Measurements from ENCODE around the gene HNRNPAB.
"Not testable (repeated sequence)": the region's sequence is repeated elsewhere in the genome, so short reads cannot be mapped to it uniquely, and the experiment has no call there.

The HNRNPAB gene

GRCh38 chr5:178182158-178182876, 22.0 kb upstream of the HNRNPAB start:
- DNase-seq (ENCODE audit: insufficient read length) (no peak), FAIRE-seq (no peak)
- TF ChIP-seq POLR2A (IDR thresholded peaks at IDR 0.05; ENCODE audit: low read depth, low read length): no peak
- no peak for TF ChIP-seq TAF1 (IDR thresholded peaks at IDR 0.05; ENCODE audit: borderline replicate concordance, low read depth, low read length)

- FAIRE-seq (no peak), DNase-seq (ENCODE audit: insufficient read length) (no peak)
- TF ChIP-seq POLR2A (IDR thresholded peaks at IDR 0.05; ENCODE audit: low read depth, low read length) (no peak), TAF1 (IDR thresholded peaks at IDR 0.05; ENCODE audit: borderline replicate concordance, low read depth, low read length) (no peak)
Measured at GRCh38 chr5:178186427-178186826, 17.9 kb upstream of the HNRNPAB start.

GRCh38 chr5:178187014-178187413, 17.3 kb upstream of the HNRNPAB start, which contains the start of gene GMCL2:
TSS of gene GMCL2 (minus strand) at chr5:178187371. CDS start at chr5:178187299, 72 bp downstream.
- FAIRE-seq (no peak), DNase-seq (ENCODE audit: insufficient read length) (no peak)
- TF ChIP-seq TAF1 (IDR thresholded peaks at IDR 0.05; ENCODE audit: borderline replicate concordance, low read depth, low read length) (no peak), POLR2AphosphoS5 (IDR thresholded peaks at IDR 0.05; ENCODE audit: low read depth, low read length) (no peak), POLR2A (IDR thresholded peaks at IDR 0.05; ENCODE audit: low read depth, low read length) (no peak)

GRCh38 chr5:178189433-178189832, 14.9 kb upstream of the HNRNPAB start:
- no peak for FAIRE-seq
- TF ChIP-seq TAF1 (IDR thresholded peaks at IDR 0.05; ENCODE audit: borderline replicate concordance, low read depth, low read length) (no peak), POLR2A (IDR thresholded peaks at IDR 0.05; ENCODE audit: low read depth, low read length) (no peak), POLR2AphosphoS5 (IDR thresholded peaks at IDR 0.05; ENCODE audit: low read depth, low read length) (no peak)
- no peak for DNase-seq (ENCODE audit: insufficient read length)

GRCh38 chr5:178191661-178192060, 12.7 kb upstream of the HNRNPAB start:
- no peak for FAIRE-seq
- TF ChIP-seq POLR2AphosphoS5 (IDR thresholded peaks at IDR 0.05; ENCODE audit: low read depth, low read length) (no peak), POLR2A (IDR thresholded peaks at IDR 0.05; ENCODE audit: low read depth, low read length) (no peak), TAF1 (IDR thresholded peaks at IDR 0.05; ENCODE audit: borderline replicate concordance, low read depth, low read length) (no peak)
- DNase-seq (ENCODE audit: insufficient read length): no peak

- TF ChIP-seq POLR2A (IDR thresholded peaks at IDR 0.05; ENCODE audit: low read depth, low read length): no peak
- no peak for TF ChIP-seq TAF1 (IDR thresholded peaks at IDR 0.05; ENCODE audit: borderline replicate concordance, low read depth, low read length)
- TF ChIP-seq POLR2AphosphoS5 (IDR thresholded peaks at IDR 0.05; ENCODE audit: low read depth, low read length): no peak
- DNase-seq (ENCODE audit: insufficient read length): no peak
- no peak for FAIRE-seq
Measured at GRCh38 chr5:178192244-178192643, 12.1 kb upstream of the HNRNPAB start.

GRCh38 chr5:178192787-178193186, 11.5 kb upstream of the HNRNPAB start:
- DNase-seq (ENCODE audit: insufficient read length): no peak
- TF ChIP-seq TAF1 (IDR thresholded peaks at IDR 0.05; ENCODE audit: borderline replicate concordance, low read depth, low read length) (no peak), POLR2AphosphoS5 (IDR thresholded peaks at IDR 0.05; ENCODE audit: low read depth, low read length) (no peak)
- no peak for FAIRE-seq

- TF ChIP-seq POLR2A (IDR thresholded peaks at IDR 0.05; ENCODE audit: low read depth, low read length): no peak
- TF ChIP-seq POLR2AphosphoS5 (IDR thresholded peaks at IDR 0.05; ENCODE audit: low read depth, low read length): no peak
- no peak for TF ChIP-seq TAF1 (IDR thresholded peaks at IDR 0.05; ENCODE audit: borderline replicate concordance, low read depth, low read length)
- FAIRE-seq (no peak), DNase-seq (ENCODE audit: insufficient read length) (no peak)
Measured at GRCh38 chr5:178193251-178193809, 11.0 kb upstream of the HNRNPAB start.

GRCh38 chr5:178194026-178194425, 10.3 kb upstream of the HNRNPAB start:
- DNase-seq (ENCODE audit: insufficient read length) (no peak), FAIRE-seq (no peak)
- TF ChIP-seq POLR2A (IDR thresholded peaks at IDR 0.05; ENCODE audit: low read depth, low read length) (no peak), TAF1 (IDR thresholded peaks at IDR 0.05; ENCODE audit: borderline replicate concordance, low read depth, low read length) (no peak), POLR2AphosphoS5 (IDR thresholded peaks at IDR 0.05; ENCODE audit: low read depth, low read length) (no peak)

- FAIRE-seq: no peak
- TF ChIP-seq POLR2A (IDR thresholded peaks at IDR 0.05; ENCODE audit: low read depth, low read length) (no peak), POLR2AphosphoS5 (IDR thresholded peaks at IDR 0.05; ENCODE audit: low read depth, low read length) (no peak), TAF1 (IDR thresholded peaks at IDR 0.05; ENCODE audit: borderline replicate concordance, low read depth, low read length) (no peak)
Measured at GRCh38 chr5:178196281-178196812, 8.0 kb upstream of the HNRNPAB start.

GRCh38 chr5:178196986-178197385, 7.3 kb upstream of the HNRNPAB start:
- FAIRE-seq (no peak), DNase-seq (ENCODE audit: insufficient read length) (no peak)
- TF ChIP-seq POLR2A (IDR thresholded peaks at IDR 0.05; ENCODE audit: low read depth, low read length) (no peak), TAF1 (IDR thresholded peaks at IDR 0.05; ENCODE audit: borderline replicate concordance, low read depth, low read length) (no peak), POLR2AphosphoS5 (IDR thresholded peaks at IDR 0.05; ENCODE audit: low read depth, low read length) (no peak)

More at GRCh38 chr5:178196281-178196812, 8.0 kb upstream of the HNRNPAB start:
- no peak for DNase-seq (ENCODE audit: insufficient read length)

- DNase-seq (ENCODE audit: insufficient read length); FAIRE-seq: not testable (repeated sequence)
Measured at GRCh38 chr5:178198151-178198550, 6.2 kb upstream of the HNRNPAB start.
